ENCODE measurements around the gene ZNF614. TPM values are rescaled to one million over a fixed set of nuclear protein-coding genes. Genes with fewer than 3 reads are reported as not detected.

The ZNF614 gene
- total and polyA plus RNA-seq, 2 of the 13 experiments (the other 11 are each of a cell fraction or from before 2014, with no cell fraction given): 13.0 to 22.8 TPM

DNA sequence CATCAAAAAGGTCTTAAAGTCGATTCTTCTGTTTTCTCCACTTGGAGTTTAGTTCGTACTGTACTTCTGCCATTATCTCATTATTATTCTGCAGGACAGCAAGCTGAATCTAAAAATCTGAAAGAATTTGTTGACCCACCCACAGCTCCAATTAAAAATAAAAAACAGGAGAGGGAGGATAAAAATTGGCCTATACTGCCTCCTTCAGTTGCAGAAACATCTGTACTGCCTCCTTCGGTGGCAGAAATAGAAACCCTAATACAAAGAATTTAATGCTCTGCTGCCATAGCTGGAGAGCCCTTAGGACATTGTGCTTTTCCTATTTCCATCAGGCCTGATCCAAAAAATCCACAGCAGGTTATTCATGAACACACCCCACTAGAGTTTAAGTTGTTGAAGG is 51.3 kb downstream of the ZNF614 start:
- Histone ChIP-seq H3K27ac (ENCODE audit: extremely low read length, insufficient read depth, low read length) (no peak overlapping the region), H3K27me3 (ENCODE audit: control insufficient read depth in 1 of 2, insufficient read depth in 2 of 2, low read length in 2 of 2) (no peaks in the 10 kb centered on the region), H4K20me1 (ENCODE audit: insufficient read depth, low read length) (no peaks in the 10 kb centered on the region), H2AFZ (ENCODE audit: low read length) (no peak overlapping the region), H3K9ac (ENCODE audit: insufficient read depth, low read depth, low read length) (no peak overlapping the region), H3K9me3 (ENCODE audit: low read length) (peaks cover 82% of the 10 kb centered on the region), H3K4me2 (ENCODE audit: low read depth, low read length) (no peak overlapping the region), H3K36me3 (replicated peaks in 1 of 2; ENCODE audit: control insufficient read depth in 1 of 2, insufficient read depth in 2 of 2, low read length in 2 of 2) (peaks cover 7 to 26% of the 10 kb centered on the region in 2 experiments; a peak in 4 of 5 replicates), H3K4me1 (ENCODE audit: insufficient read depth, low read length) (no peaks in the 10 kb centered on the region), H3K4me3 (replicated peaks in 1 of 3; ENCODE audit: insufficient read depth in 1 of 3, low read depth in 2 of 3, low read length in 3 of 3) (no peak overlapping the region), H3K79me2 (ENCODE audit: insufficient read depth, low read length) (peaks cover 6% of the 10 kb centered on the region)
- intact Hi-C loops (cut with micrococcal nuclease; ENCODE audit: unreplicated experiment) (no loop called here), in situ Hi-C loops (cut with HindIII; ENCODE audit: extremely low pct_ligation_motif_present, low pct_unique_long_range_greater_than_20kb) (no loop called here)
- ChIA-PET CTCF (ENCODE audit: low intra/inter-chr PET ratio, low total read pairs) (no interaction called here), POLR2A (no interaction called here)
- 76% methylated on average over 3 of the region's 3 CpGs for WGBS (ENCODE audit: low lambda C conversion rate)
- ATAC-seq: no peak
- DNase-seq (ENCODE audit: low spot score): no peak
- FAIRE-seq: no peak
- no TSS peak for BruUV-seq (replicated peaks)
- no peak for TF ChIP-seq ARNT2 (CRISPR knock-in tag; IDR thresholded peaks at IDR 0.05; ENCODE audit: low read depth)
- TF ChIP-seq, protein P1, sequence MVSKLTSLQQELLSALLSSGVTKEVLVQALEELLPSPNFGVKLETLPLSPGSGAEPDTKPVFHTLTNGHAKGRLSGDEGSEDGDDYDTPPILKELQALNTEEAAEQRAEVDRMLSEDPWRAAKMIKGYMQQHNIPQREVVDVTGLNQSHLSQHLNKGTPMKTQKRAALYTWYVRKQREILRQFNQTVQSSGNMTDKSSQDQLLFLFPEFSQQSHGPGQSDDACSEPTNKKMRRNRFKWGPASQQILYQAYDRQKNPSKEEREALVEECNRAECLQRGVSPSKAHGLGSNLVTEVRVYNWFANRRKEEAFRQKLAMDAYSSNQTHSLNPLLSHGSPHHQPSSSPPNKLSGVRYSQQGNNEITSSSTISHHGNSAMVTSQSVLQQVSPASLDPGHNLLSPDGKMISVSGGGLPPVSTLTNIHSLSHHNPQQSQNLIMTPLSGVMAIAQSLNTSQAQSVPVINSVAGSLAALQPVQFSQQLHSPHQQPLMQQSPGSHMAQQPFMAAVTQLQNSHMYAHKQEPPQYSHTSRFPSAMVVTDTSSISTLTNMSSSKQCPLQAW (CRISPR knock-in tag; IDR thresholded peaks at IDR 0.05): no peak
- no peak for TF ChIP-seq ZNF746 (CRISPR knock-in tag; IDR thresholded peaks at IDR 0.05)
- TF ChIP-seq, protein P2, sequence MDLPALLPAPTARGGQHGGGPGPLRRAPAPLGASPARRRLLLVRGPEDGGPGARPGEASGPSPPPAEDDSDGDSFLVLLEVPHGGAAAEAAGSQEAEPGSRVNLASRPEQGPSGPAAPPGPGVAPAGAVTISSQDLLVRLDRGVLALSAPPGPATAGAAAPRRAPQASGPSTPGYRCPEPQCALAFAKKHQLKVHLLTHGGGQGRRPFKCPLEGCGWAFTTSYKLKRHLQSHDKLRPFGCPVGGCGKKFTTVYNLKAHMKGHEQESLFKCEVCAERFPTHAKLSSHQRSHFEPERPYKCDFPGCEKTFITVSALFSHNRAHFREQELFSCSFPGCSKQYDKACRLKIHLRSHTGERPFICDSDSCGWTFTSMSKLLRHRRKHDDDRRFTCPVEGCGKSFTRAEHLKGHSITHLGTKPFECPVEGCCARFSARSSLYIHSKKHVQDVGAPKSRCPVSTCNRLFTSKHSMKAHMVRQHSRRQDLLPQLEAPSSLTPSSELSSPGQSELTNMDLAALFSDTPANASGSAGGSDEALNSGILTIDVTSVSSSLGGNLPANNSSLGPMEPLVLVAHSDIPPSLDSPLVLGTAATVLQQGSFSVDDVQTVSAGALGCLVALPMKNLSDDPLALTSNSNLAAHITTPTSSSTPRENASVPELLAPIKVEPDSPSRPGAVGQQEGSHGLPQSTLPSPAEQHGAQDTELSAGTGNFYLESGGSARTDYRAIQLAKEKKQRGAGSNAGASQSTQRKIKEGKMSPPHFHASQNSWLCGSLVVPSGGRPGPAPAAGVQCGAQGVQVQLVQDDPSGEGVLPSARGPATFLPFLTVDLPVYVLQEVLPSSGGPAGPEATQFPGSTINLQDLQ (CRISPR knock-in tag; IDR thresholded peaks at IDR 0.05): no peak
- TF ChIP-seq MED13 (CRISPR knock-in tag; IDR thresholded peaks at IDR 0.05): no peak
- TF ChIP-seq NFATC3 (CRISPR knock-in tag; IDR thresholded peaks at IDR 0.05): no peak
- TF ChIP-seq KLF11 (CRISPR knock-in tag; IDR thresholded peaks at IDR 0.05): no peak
- TF ChIP-seq, protein P3, sequence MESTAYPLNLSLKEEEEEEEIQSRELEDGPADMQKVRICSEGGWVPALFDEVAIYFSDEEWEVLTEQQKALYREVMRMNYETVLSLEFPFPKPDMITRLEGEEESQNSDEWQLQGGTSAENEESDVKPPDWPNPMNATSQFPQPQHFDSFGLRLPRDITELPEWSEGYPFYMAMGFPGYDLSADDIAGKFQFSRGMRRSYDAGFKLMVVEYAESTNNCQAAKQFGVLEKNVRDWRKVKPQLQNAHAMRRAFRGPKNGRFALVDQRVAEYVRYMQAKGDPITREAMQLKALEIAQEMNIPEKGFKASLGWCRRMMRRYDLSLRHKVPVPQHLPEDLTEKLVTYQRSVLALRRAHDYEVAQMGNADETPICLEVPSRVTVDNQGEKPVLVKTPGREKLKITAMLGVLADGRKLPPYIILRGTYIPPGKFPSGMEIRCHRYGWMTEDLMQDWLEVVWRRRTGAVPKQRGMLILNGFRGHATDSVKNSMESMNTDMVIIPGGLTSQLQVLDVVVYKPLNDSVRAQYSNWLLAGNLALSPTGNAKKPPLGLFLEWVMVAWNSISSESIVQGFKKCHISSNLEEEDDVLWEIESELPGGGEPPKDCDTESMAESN (CRISPR knock-in tag; conservative IDR thresholded peaks at IDR 0.05): no peak
- TF ChIP-seq, protein P4, sequence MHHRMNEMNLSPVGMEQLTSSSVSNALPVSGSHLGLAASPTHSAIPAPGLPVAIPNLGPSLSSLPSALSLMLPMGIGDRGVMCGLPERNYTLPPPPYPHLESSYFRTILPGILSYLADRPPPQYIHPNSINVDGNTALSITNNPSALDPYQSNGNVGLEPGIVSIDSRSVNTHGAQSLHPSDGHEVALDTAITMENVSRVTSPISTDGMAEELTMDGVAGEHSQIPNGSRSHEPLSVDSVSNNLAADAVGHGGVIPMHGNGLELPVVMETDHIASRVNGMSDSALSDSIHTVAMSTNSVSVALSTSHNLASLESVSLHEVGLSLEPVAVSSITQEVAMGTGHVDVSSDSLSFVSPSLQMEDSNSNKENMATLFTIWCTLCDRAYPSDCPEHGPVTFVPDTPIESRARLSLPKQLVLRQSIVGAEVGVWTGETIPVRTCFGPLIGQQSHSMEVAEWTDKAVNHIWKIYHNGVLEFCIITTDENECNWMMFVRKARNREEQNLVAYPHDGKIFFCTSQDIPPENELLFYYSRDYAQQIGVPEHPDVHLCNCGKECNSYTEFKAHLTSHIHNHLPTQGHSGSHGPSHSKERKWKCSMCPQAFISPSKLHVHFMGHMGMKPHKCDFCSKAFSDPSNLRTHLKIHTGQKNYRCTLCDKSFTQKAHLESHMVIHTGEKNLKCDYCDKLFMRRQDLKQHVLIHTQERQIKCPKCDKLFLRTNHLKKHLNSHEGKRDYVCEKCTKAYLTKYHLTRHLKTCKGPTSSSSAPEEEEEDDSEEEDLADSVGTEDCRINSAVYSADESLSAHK (CRISPR knock-in tag; IDR thresholded peaks at IDR 0.05; ENCODE audit: borderline replicate concordance): no peak
- TF ChIP-seq NCOA2 (CRISPR knock-in tag; IDR thresholded peaks at IDR 0.05): no peak
- no peak for TF ChIP-seq KMT2B (CRISPR knock-in tag; IDR thresholded peaks at IDR 0.05)
- TF ChIP-seq, protein P5, sequence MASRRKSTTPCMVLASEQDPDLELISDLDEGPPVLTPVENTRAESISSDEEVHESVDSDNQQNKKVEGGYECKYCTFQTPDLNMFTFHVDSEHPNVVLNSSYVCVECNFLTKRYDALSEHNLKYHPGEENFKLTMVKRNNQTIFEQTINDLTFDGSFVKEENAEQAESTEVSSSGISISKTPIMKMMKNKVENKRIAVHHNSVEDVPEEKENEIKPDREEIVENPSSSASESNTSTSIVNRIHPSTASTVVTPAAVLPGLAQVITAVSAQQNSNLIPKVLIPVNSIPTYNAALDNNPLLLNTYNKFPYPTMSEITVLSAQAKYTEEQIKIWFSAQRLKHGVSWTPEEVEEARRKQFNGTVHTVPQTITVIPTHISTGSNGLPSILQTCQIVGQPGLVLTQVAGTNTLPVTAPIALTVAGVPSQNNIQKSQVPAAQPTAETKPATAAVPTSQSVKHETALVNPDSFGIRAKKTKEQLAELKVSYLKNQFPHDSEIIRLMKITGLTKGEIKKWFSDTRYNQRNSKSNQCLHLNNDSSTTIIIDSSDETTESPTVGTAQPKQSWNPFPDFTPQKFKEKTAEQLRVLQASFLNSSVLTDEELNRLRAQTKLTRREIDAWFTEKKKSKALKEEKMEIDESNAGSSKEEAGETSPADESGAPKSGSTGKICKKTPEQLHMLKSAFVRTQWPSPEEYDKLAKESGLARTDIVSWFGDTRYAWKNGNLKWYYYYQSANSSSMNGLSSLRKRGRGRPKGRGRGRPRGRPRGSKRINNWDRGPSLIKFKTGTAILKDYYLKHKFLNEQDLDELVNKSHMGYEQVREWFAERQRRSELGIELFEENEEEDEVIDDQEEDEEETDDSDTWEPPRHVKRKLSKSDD (CRISPR knock-in tag; IDR thresholded peaks at IDR 0.05; ENCODE audit: low read depth): no peak
- no peak for TF ChIP-seq TEAD2 (CRISPR knock-in tag; IDR thresholded peaks at IDR 0.05)
- TF ChIP-seq SUZ12 (IDR thresholded peaks at IDR 0.05; ENCODE audit: low read depth, low read length): no peak
- TF ChIP-seq RFX5 (IDR thresholded peaks at IDR 0.05; ENCODE audit: low read depth, low read length): no peak

Data from HepG2 (cell line).